ENCODE results near the gene CTPS1.

DNA sequence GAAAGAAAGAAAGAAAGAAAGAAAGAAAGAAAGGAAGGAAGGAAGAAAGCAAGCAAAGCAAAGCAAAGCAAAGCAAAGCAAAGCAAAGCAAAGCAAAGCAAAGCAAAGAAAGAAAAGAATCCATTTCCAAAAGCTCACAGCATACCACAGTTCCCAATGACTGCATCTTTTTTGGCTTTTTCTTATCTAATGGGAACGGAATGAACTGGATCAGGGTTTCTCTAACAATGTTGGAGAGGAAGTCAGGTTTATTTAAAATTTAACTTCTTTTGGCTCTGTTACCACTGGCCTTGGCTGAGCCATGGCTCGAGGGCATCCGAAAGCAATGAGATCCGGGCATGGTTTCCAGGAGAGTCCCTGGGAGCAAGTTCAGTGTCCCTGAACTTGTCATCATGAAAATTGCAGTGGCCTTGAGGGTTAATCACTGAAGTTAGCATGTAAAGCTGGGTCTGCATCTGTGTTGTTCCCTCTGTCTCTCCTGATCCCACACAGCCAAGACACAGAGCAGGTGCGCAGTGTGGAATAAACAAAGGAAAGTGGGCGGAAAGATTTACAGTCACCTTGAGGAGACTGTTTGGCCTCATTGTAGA, 34.6 kb upstream of the CTPS1 start:
- TF ChIP-seq, protein P1, sequence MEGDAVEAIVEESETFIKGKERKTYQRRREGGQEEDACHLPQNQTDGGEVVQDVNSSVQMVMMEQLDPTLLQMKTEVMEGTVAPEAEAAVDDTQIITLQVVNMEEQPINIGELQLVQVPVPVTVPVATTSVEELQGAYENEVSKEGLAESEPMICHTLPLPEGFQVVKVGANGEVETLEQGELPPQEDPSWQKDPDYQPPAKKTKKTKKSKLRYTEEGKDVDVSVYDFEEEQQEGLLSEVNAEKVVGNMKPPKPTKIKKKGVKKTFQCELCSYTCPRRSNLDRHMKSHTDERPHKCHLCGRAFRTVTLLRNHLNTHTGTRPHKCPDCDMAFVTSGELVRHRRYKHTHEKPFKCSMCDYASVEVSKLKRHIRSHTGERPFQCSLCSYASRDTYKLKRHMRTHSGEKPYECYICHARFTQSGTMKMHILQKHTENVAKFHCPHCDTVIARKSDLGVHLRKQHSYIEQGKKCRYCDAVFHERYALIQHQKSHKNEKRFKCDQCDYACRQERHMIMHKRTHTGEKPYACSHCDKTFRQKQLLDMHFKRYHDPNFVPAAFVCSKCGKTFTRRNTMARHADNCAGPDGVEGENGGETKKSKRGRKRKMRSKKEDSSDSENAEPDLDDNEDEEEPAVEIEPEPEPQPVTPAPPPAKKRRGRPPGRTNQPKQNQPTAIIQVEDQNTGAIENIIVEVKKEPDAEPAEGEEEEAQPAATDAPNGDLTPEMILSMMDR (conservative IDR thresholded peaks at IDR 0.05; ENCODE audit: low read length) = no peak
- TF ChIP-seq EZH2phosphoT487 (IDR thresholded peaks at IDR 0.05; ENCODE audit: borderline replicate concordance) = no peak

Data from Loucy (cell line).